Measurements from ENCODE around the gene NR3C2. TPM values are rescaled to one million over a fixed set of nuclear protein-coding genes. Genes with fewer than 3 reads are reported as not detected.

NR3C2 gene
- total RNA-seq, 1 donor from 2014 or later, result 2.7 TPM

- peaks cover 8% of the 10 kb centered on the region for H3K4me1 Mint-ChIP-seq (ENCODE audit: low read depth)
These were observed 166.9 kb downstream of the NR3C2 start for GRCh38 chr4:148275266-148275665.

DNA sequence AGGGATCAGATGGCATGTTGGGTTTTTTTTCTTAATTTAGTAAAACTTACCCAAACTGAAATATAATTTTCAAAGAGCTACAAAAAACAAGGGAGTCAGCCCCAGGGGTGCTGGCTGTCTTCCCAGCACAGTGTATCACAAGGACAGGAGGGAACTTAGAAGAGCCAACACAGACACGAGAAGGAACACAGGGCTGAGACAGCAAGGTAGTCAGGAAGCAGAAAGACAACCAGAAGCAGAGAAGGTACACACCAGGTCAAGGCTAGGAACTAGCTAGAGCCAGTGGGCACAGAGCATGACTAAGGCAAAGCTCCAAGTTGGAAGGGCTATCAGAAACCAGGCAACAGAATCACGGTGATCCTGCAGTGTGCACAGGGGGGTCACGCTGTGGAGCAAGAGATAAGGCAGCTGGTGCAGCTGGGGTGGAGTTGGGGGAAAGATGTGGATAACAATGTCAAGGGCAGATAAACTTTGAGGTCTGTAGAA lies 168.7 kb downstream of the NR3C2 start:
- no peaks in the 10 kb centered on the region for H3K36me3 Mint-ChIP-seq (ENCODE audit: insufficient read depth)
- no peak for TF ChIP-seq CTCF (IDR thresholded peaks at IDR 0.05; ENCODE audit: unreplicated experiment)
- DNase-seq (ENCODE audit: low spot score, unreplicated experiment), result no peak
- peaks cover 4% of the 10 kb centered on the region for H3K9me3 Mint-ChIP-seq (ENCODE audit: low read depth)
- H3K4me1 Mint-ChIP-seq (ENCODE audit: low read depth), result peaks cover 12% of the 10 kb centered on the region
- H3K4me3 Mint-ChIP-seq (ENCODE audit: low read depth), result no peak overlapping the region
- H3K27ac Mint-ChIP-seq, result no peak overlapping the region
- H3K27me3 Mint-ChIP-seq, result no peaks in the 10 kb centered on the region

More at GRCh38 chr4:148275266-148275665, 166.9 kb downstream of the NR3C2 start:
- no peak overlapping the region for H3K27ac Mint-ChIP-seq
- H3K9me3 Mint-ChIP-seq (ENCODE audit: low read depth), result no peaks in the 10 kb centered on the region
- no peaks in the 10 kb centered on the region for H3K27me3 Mint-ChIP-seq
- DNase-seq (ENCODE audit: low spot score, unreplicated experiment), result no peak
- no peak overlapping the region for H3K4me3 Mint-ChIP-seq (ENCODE audit: low read depth)
- H3K36me3 Mint-ChIP-seq (ENCODE audit: insufficient read depth), result no peaks in the 10 kb centered on the region
- no peak for TF ChIP-seq CTCF (IDR thresholded peaks at IDR 0.05; ENCODE audit: unreplicated experiment)

- Mint-ChIP-seq H3K36me3 (ENCODE audit: insufficient read depth) (no peaks in the 10 kb centered on the region), H3K27me3 (no peaks in the 10 kb centered on the region), H3K9me3 (ENCODE audit: low read depth) (peaks cover 4% of the 10 kb centered on the region), H3K27ac (no peak overlapping the region), H3K4me1 (ENCODE audit: low read depth) (peaks cover 16% of the 10 kb centered on the region), H3K4me3 (ENCODE audit: low read depth) (no peak overlapping the region)
- DNase-seq (ENCODE audit: low spot score, unreplicated experiment), result no peak
- no peak for TF ChIP-seq CTCF (IDR thresholded peaks at IDR 0.05; ENCODE audit: unreplicated experiment)
These were observed 171.0 kb downstream of the NR3C2 start for GRCh38 chr4:148271166-148271565.

- Mint-ChIP-seq H3K4me3 (ENCODE audit: low read depth) (no peak overlapping the region), H3K4me1 (ENCODE audit: low read depth) (peaks cover 18% of the 10 kb centered on the region), H3K27me3 (no peaks in the 10 kb centered on the region), H3K27ac (no peak overlapping the region), H3K9me3 (ENCODE audit: low read depth) (peaks cover 4% of the 10 kb centered on the region), H3K36me3 (ENCODE audit: insufficient read depth) (peaks cover 1% of the 10 kb centered on the region)
- no peak for DNase-seq (ENCODE audit: low spot score, unreplicated experiment)
- no peak for TF ChIP-seq CTCF (IDR thresholded peaks at IDR 0.05; ENCODE audit: unreplicated experiment)
These were observed 171.6 kb downstream of the NR3C2 start for GRCh38 chr4:148270630-148271029.

DNA sequence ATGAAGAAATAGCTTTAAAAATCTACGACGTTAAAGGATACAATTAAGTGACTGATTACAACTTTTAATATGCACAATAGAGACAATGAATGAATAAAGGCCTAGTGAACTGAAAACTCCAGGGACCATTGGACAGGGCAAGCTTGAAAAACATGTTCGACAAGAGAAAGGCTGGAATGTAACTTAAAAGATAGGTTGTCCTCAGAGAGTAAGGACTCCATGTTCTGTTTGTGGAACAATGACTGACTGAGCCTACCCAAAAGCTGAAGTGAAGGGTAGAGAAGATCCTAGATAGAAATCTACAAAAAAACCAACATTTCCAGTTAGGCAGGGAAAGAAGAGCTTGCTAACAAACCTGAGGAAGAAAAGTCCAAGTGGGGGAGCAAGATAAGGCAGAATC lies 173.4 kb downstream of the NR3C2 start:
- Mint-ChIP-seq H3K4me3 (ENCODE audit: low read depth) (no peak overlapping the region), H3K27ac (no peak overlapping the region), H3K36me3 (ENCODE audit: insufficient read depth) (peaks cover 1% of the 10 kb centered on the region), H3K27me3 (no peaks in the 10 kb centered on the region), H3K9me3 (ENCODE audit: low read depth) (peaks cover 4% of the 10 kb centered on the region), H3K4me1 (ENCODE audit: low read depth) (peaks cover 22% of the 10 kb centered on the region)
- DNase-seq (ENCODE audit: low spot score, unreplicated experiment), result no peak
- TF ChIP-seq CTCF (IDR thresholded peaks at IDR 0.05; ENCODE audit: unreplicated experiment), result no peak
